NCI-H1105 treated with DMSO at 0.1 percent for 48 hours (cell line): ENCODE data around the gene SMCO4.
"Not testable (repeated sequence)": the region's sequence is repeated elsewhere in the genome, so short reads cannot be mapped to it uniquely, and the experiment has no call there.

Experiments used
- DNase-seq: peaks from one replicate; lab custom pipeline; 2025; lab: John Stamatoyannopoulos, UW

Gene SMCO4

DNA sequence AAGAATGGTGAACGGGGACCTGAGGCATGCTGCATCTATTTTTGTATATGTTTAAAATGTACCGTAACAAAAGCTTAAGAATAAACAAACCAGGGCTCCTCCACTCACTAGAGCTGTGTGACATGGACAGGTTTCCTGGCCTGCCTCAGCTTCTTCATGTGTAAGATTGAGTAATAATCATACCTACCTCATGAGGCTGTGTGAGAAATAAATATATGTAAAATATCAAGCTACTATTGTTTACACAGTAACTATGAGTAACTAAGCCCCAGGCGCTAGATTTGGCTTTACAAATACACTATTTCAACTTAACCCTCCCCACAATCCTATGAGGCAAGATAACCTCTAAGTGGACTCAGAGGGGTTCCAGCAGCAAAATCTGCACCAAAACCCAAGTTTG is 66.4 kb downstream of the SMCO4 start:
- DNase-seq = no peak

DNA sequence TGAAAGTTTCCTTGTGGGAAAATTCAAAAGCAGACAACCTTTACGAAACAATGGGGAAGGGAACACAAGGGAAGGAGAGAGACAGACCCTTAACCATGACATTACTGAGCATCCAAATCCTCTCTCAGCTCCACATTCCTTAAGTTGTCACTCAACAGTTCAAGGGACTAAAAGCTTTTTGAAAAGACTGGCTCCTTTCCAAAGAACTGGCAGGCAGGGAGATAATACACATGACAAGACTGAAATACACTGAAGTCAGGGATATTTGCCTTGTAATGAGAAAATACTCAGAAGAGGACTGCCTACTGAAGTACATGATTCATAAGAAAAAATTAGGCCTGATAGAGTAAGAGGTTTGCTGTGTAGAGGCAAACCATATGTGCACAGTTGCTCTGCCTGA is 69.1 kb downstream of the SMCO4 start:
- DNase-seq = peak; percentile 14

DNA sequence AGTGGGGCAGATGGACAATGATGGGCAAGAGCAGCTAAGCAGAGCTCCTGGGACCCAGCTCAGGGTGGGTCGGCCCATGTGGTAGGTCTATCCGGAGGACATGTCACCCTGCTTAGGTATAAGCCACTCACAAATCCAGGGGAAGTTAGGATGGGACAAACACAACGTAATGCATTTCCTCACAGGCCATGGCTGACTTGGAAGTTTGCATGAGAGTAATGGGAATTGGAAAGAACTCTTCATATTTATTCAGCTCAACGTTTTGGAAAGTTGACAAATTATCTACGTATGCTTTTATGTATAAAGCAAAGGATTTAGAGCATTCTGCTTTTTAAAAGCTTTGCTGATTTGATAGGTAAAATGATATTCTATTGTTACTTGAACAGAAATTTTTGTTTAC is 74.9 kb downstream of the SMCO4 start:
- peak; percentile 37 for DNase-seq

DNA sequence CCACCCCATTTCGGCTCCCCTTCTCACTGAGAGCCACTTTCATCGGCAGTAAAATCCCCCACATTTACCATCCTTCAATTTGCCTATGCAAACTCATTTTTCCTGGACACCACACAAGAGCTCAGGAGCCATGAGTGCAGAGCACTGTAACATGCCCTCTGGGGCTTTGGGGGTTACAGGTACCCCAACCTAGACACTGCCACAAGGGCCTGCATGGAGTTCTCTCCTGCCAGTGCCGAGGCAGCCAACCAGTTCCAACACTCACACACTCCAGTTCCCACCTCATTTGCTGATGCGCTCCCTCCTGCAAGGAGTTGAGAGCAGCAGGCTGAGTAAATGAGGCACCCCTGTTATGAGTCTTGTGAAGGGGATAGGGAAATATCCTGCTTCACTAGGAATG is 76.1 kb downstream of the SMCO4 start:
- DNase-seq = no peak

DNA sequence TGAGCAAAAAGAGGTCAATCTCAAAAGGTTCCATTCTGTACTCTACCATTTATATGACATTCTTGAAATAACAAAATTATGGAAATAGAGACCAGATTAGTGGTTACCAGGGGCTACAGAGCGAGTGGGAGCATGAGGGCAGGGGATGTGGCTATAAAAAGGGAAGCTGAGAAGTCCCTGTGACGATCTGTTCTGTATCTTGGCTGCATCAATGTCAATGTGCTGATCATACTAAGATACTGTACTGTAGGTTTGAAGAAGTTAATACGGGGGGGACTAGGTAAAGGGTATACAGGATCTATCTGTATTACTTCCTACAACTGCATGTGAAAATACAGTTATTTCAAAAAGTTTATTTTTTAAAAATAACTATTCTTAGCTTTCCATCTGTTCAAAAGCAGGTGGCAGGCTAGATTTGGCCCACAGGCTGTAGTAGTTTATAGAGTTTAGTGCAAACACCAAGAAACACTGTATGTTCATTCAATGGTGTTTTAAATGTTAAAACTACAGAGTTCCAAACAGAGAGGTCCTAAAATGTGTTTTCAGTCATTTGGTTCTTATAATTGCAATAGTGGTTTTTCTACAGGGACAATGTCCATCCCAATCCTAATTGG is 78.2 kb downstream of the SMCO4 start:
- DNase-seq = no peak

DNA sequence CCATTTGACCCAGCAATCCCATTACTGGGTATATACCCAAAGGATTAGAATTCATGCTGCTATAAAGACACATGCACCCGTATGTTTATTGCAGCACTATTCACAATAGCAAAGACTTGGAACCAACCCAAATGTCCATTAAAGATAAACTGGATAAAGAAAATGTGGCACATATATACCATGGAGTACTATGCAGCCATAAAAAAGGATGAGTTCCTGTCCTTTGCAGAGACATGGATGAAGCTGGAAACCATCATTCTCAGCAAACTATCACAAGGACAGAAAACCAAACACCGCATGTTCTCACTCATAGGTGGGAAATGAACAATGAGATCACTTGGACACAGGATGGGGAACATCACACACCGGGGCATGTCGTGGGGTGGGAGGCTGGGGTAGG is 79.5 kb downstream of the SMCO4 start:
- not testable (repeated sequence) for DNase-seq

DNA sequence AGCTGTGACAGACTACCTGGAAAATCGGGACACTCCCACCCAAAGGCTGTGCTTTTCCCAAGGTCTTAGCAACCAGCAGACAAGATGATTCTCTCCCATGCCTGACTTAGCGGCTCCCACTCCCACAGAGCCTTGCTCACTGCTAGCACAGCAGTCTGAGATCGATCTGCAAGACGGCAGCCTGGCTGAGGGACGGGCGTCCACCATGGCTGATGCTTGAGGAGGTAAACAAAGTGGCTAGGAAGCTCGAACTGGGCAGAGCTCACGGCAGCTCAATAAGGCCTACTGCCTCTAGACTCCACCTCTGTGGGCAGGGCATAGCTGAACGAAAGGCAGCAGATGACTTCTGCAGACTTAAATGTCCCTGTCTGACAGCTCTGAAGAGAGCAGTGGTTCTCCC is 84.9 kb downstream of the SMCO4 start:
- no peak for DNase-seq

DNA sequence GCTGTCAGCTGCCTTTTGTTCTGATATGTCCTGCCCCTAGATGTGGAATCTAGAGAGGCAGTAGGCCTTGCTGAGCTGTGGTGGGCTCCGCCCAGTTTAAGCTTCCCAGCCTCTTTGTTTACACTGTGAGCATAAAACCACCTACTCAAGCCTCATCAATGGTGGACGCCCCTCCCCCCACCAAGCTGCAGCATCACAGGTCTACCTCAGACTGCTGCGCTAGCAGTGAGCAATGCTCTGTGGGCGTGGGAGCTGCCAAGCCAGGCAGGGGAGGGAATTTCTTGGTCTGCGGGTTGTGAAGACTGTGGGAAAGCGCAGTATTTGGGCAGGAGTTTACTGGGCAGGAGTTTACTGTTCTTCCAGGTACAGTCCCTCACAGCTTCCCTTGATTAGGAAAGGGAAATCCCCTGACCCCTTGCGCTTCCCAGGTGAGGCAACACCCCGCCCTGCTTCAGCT is 98.5 kb downstream of the SMCO4 start:
- DNase-seq = no peak

DNA sequence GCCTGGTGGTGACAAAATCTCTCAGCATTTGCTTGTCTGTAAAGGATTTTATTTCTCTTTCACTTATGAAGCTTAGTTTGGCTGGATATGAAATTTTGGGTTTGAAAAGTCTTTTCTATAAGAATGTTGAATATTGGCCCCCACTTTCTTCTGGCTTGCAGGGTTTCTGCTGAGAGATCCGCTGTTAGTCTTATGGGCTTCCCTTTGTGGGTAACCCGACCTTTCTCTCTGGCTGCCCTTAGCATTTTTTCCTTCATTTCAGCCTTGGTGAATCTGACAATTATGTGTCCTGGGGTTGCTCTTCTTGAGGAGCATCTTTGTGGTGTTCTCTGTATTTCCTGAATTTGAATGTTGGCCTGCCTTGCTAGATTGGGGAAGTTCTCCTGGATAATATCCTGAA is 100.0 kb downstream of the SMCO4 start:
- not testable (repeated sequence) for DNase-seq

DNA sequence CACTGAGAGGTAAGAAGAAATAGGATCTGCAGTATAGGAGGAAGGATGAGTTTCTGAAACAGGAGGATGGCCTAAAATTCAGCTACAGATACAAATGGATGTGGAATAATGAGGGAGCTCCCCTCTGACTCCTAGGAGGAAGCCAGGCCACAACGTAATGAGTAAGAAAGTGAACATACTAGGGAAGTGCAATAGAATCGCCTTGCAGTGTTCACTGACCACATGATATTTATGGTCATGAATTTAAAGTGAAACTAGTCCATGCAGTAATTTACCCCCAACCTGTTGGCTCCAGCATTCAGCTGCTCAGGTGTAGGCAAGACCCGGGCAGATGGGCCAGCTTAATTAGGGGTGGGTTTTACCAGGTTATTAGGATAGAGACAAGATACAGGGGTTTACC is 110.9 kb downstream of the SMCO4 start:
- DNase-seq = no peak
